Astrocyte (in vitro differentiated cells and primary cell): ENCODE results near the gene ZFR. TPM values are rescaled to one million over a fixed set of nuclear protein-coding genes. Genes with fewer than 3 reads are reported as not detected.
"Not testable (repeated sequence)": the region's sequence is repeated elsewhere in the genome, so short reads cannot be mapped to it uniquely, and the experiment has no call there.

ENCODE experiments used
- DNase-seq: peaks from one replicate; pipeline ENCODE4 v3.0.0-alpha.2; 2010; ENCODE audit warnings: low read depth
- FAIRE-seq: peaks from 2 replicates; lab custom pipeline; 2011; peaks lifted over from hg19 to GRCh38; lab: Jason Lieb, UNC
- H2AFZ ChIP-seq: 2 replicates; pipeline ENCODE4 v1.6.0; 2012; ENCODE audit warnings: low read depth, low read length, inconsistent platforms
- H3K27ac ChIP-seq: 2 replicates; pipeline ENCODE4 v1.5.1; 2011; ENCODE audit warnings: low read depth, low read length, inconsistent platforms
- H3K27me3 ChIP-seq: 2 replicates; pipeline ENCODE4 v1.6.0; 2011; ENCODE audit warnings: low read length, inconsistent platforms; ENCODE audit not compliant: insufficient read depth
- H3K36me3 ChIP-seq: 2 replicates; pipeline ENCODE4 v1.5.1; 2011; ENCODE audit warnings: low read length, inconsistent platforms; ENCODE audit not compliant: insufficient read depth
- H3K4me1 ChIP-seq: 2 replicates; pipeline ENCODE4 v1.5.1; 2011; ENCODE audit warnings: low read length, inconsistent platforms; ENCODE audit not compliant: insufficient read depth
- H3K4me2 ChIP-seq: 2 replicates; pipeline ENCODE4 v1.6.0; 2012; ENCODE audit warnings: low read length, inconsistent platforms
- H3K4me3 ChIP-seq: 2 replicates; pipeline ENCODE4 v1.5.1; 2011; ENCODE audit warnings: low read depth, mild to moderate bottlenecking, low read length, inconsistent platforms; ENCODE audit not compliant: insufficient read depth
- H3K79me2 ChIP-seq: 2 replicates; pipeline ENCODE4 v1.6.0; 2012; ENCODE audit warnings: mild to moderate bottlenecking, low read length, inconsistent platforms; ENCODE audit not compliant: insufficient read depth
- H3K9ac ChIP-seq: 2 replicates; pipeline ENCODE4 v1.6.0; 2012; ENCODE audit warnings: mild to moderate bottlenecking, low read length, inconsistent platforms
- H3K9me3 ChIP-seq: 2 replicates; pipeline ENCODE4 v1.5.1; 2012; ENCODE audit warnings: low read depth, mild to moderate bottlenecking, low read length, inconsistent platforms; ENCODE audit not compliant: insufficient read depth
- H4K20me1 ChIP-seq: 2 replicates; pipeline ENCODE4 v1.6.0; 2012; ENCODE audit warnings: low read length, inconsistent platforms; ENCODE audit not compliant: insufficient read depth
- H3K27ac Mint-ChIP-seq: one replicate; pipeline ENCODE4 v1.8.0; 2021; ENCODE audit warnings: mild to moderate bottlenecking, mixed read lengths; ENCODE audit not compliant: unreplicated experiment
- H3K27me3 Mint-ChIP-seq: one replicate; pipeline ENCODE4 v1.8.0; 2021; ENCODE audit warnings: low read depth, mixed read lengths; ENCODE audit not compliant: unreplicated experiment
- H3K36me3 Mint-ChIP-seq: one replicate; pipeline ENCODE4 v1.8.0; 2021; ENCODE audit warnings: low read depth, mixed read lengths; ENCODE audit not compliant: unreplicated experiment
- H3K4me1 Mint-ChIP-seq: one replicate; pipeline ENCODE4 v1.8.0; 2021; ENCODE audit warnings: low read depth, mixed read lengths; ENCODE audit not compliant: unreplicated experiment
- H3K4me3 Mint-ChIP-seq: one replicate; pipeline ENCODE4 v1.8.0; 2021; ENCODE audit warnings: mild to moderate bottlenecking, moderate library complexity, mixed read lengths; ENCODE audit not compliant: unreplicated experiment
- H3K9me3 Mint-ChIP-seq: one replicate; pipeline ENCODE4 v1.8.0; 2021; ENCODE audit warnings: mild to moderate bottlenecking, mixed read lengths; ENCODE audit not compliant: unreplicated experiment
- CTCF ChIP-seq: IDR thresholded peaks from 2 replicates; pipeline ENCODE4 v1.5.1; 2011; ENCODE audit warnings: low read depth, mild to moderate bottlenecking, inconsistent platforms, low read length, moderate library complexity; ENCODE audit not compliant: insufficient read depth
- EZH2 ChIP-seq: IDR thresholded peaks from 2 replicates; pipeline ENCODE4 v1.6.1; 2012; ENCODE audit warnings: mild to moderate bottlenecking, low read length, inconsistent platforms; ENCODE audit not compliant: insufficient read depth
- total RNA-seq: library from RNA; stranded (reverse); gene quantifications from 2 replicates; pipeline ENCODE4 v1.2.1, GENCODE V29; 2021

The ZFR gene
- total RNA-seq, 1 donor from 2014 or later: 68.4 TPM

- H3K4me3 Mint-ChIP-seq: no peak overlapping the region
- DNase-seq: no peak
Observed at GRCh38 chr5:32323741-32324140, 120.8 kb downstream of the ZFR start.

GRCh38 chr5:32322882-32323281, 121.7 kb downstream of the ZFR start:
- FAIRE-seq (no peak), DNase-seq (no peak)
- Histone ChIP-seq H3K4me3 (no peak overlapping the region), H3K9me3 (peaks cover 5% of the 10 kb centered on the region), H2AFZ (no peak overlapping the region), H4K20me1 (no peaks in the 10 kb centered on the region), H3K27ac (no peak overlapping the region), H3K79me2 (no peaks in the 10 kb centered on the region), H3K27me3 (no peaks in the 10 kb centered on the region), H3K4me1 (no peaks in the 10 kb centered on the region), H3K4me2 (no peak overlapping the region), H3K9ac (no peak overlapping the region), H3K36me3 (no peaks in the 10 kb centered on the region)
- Mint-ChIP-seq H3K4me1 (peaks cover 9% of the 10 kb centered on the region), H3K27me3 (peaks cover 1% of the 10 kb centered on the region), H3K27ac (no peak overlapping the region), H3K9me3 (peaks cover 9% of the 10 kb centered on the region), H3K36me3 (no peaks in the 10 kb centered on the region), H3K4me3 (no peak overlapping the region)
- TF ChIP-seq CTCF (no peak), EZH2 (no peak)

More at GRCh38 chr5:32323741-32324140, 120.8 kb downstream of the ZFR start:
- Histone ChIP-seq H4K20me1 (no peaks in the 10 kb centered on the region), H3K27me3 (no peaks in the 10 kb centered on the region), H3K27ac (no peak overlapping the region), H2AFZ (no peak overlapping the region), H3K4me2 (no peak overlapping the region), H3K79me2 (no peaks in the 10 kb centered on the region), H3K4me3 (no peak overlapping the region), H3K36me3 (no peaks in the 10 kb centered on the region), H3K4me1 (no peaks in the 10 kb centered on the region), H3K9me3 (peaks cover 5% of the 10 kb centered on the region), H3K9ac (no peak overlapping the region)
- peaks cover 1% of the 10 kb centered on the region for H3K27me3 Mint-ChIP-seq
- H3K4me1 Mint-ChIP-seq: peaks cover 9% of the 10 kb centered on the region
- TF ChIP-seq EZH2: no peak
- no peak for TF ChIP-seq CTCF
- no peak for FAIRE-seq
- H3K36me3 Mint-ChIP-seq: no peaks in the 10 kb centered on the region
- H3K27ac Mint-ChIP-seq: no peak overlapping the region
- H3K9me3 Mint-ChIP-seq: peaks cover 9% of the 10 kb centered on the region

GRCh38 chr5:32321787-32322186, 122.8 kb downstream of the ZFR start:
- not testable (repeated sequence) for H3K9ac ChIP-seq, H3K36me3 Mint-ChIP-seq, H3K4me3 Mint-ChIP-seq, H3K27me3 Mint-ChIP-seq, FAIRE-seq, H3K9me3 Mint-ChIP-seq, H3K27ac Mint-ChIP-seq, H3K9me3 ChIP-seq, H3K4me1 Mint-ChIP-seq, H3K27me3 ChIP-seq, H3K4me3 ChIP-seq, DNase-seq, H3K79me2 ChIP-seq, H2AFZ ChIP-seq, H3K4me2 ChIP-seq, H3K36me3 ChIP-seq, H3K27ac ChIP-seq, H4K20me1 ChIP-seq, H3K4me1 ChIP-seq
